CD4-positive, alpha-beta T cell treated with Interleukin-10 for 1 hour (primary cell): ENCODE measurements around the gene PLD5.
"Not testable (repeated sequence)": the region's sequence is repeated elsewhere in the genome, so short reads cannot be mapped to it uniquely, and the experiment has no call there.

ENCODE experiments used
- DNase-seq: peaks from one replicate; pipeline ENCODE4 v3.0.0-alpha.2; 2020

PLD5 gene

DNA sequence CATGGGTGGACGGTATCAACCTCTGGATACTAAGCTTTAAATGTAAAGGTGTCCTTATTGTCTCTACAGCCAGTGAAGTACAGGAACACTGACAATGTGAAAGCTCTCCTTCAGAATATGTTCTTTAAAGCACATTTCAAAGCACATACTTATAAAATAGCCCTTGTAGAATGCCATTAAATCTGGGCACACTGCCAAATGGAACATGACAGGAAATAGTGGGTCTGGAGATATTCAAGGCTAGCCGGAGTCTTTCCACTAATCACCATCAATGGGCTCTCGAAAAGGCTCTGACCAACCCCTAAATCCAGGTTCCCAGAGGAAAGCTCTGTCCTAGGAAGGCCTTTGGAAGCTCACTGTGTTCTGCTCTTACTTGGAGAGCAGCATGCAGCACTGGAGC lies 46.6 kb downstream of the PLD5 start:
- DNase-seq, result no peak

DNA sequence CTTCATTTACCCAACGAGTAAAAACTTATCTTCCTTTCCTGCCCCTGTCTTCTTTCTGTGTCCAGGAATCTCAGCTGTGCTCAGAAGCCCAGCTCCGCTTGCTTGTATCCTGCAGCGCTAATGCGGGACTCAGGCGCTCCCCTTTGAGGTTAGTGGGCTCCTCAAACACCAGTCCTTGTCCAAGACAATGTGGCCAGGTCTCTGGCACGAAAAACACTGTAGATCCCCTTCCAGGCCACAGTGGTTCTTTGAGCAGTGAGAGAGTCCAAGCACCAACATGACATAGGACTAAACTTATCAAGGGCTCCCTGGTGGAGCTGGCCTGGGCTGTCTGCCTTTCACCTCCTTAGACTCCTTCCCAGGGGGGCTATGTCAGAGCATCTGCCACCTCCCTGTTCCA lies 53.7 kb downstream of the PLD5 start:
- no peak for DNase-seq

DNA sequence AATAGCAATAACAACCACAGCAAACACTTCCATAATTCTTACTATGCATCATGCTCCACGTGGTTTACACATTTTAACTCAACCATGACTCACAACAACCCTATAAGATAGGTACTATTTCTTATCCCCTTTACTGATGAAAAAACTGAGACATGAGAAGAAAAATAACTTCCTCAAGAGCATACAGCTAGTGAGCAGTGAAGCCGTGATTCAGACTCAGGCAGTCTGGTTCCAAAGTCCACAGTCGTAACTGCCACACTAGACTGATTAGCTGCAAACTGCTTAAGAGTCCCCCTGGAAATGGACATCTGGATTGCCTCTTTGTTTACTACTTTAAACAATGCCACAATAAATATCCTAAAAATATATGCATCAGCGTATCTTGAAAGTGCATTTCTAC lies 55.7 kb downstream of the PLD5 start:
- DNase-seq, result no peak

DNA sequence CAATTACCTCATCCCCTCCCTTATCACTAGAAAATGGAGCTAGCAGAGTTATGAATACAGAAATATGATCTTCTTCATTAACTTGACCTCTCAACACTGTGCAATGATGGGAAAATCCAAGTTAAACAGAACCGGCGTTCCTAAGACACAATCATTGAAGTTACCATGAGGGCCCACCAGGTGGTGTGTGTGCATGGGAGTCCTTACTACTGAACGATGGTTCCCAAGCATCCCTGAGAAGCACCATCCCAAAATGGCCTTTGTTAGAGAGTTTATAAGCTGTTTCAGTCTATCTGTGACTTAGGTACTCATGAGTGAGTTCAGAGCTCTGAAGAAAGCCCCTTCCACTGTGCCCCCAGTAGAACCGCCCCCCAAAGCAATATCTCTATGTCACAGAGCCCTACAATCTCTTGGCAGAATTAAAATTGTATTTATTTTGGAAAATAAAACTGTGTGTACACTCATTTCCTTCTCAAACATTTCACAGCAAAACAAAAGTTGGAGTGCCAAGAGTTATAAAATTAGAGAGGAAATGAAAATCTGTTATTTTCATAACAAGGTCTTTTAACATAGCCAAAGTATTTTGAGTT lies 56.8 kb downstream of the PLD5 start:
- peak; percentile 7 for DNase-seq

DNA sequence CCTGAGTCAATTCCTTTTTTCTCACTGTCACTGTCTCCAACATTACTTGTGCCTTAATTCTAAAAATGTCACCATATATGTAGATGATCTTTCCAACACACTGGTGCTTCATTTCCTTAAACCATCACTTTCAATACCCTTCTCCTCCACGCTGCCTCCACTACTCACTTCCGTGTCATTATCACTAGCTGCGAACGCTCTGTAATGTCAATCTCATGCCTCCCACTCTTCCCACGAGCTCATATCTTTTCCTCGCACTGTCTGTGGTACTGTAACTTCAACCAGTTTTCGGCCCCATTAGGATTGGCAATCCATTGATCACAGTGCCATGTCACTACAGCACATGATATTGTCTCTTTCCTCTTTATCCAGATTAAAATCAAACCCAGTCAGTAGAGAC lies 61.6 kb downstream of the PLD5 start:
- no peak for DNase-seq

DNA sequence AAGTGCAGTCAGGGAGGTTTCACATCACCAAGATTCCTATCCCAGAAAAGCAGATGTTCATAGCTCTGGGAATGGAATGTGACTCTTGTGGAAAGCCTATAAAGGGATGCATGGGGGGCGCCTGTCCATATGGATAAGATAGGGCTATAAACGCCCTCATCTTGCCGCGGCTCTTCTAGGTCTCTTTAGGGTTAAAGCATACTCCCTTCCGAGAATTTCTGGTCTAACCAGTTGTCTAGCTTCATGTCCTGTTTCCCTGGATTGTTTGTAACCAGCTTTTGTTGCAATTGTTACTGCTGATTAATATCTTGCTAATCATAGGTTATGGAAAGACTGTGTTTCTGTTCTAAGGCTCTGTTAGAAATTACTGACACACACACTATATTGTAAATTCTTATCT lies 64.8 kb downstream of the PLD5 start:
- not testable (repeated sequence) for DNase-seq

DNA sequence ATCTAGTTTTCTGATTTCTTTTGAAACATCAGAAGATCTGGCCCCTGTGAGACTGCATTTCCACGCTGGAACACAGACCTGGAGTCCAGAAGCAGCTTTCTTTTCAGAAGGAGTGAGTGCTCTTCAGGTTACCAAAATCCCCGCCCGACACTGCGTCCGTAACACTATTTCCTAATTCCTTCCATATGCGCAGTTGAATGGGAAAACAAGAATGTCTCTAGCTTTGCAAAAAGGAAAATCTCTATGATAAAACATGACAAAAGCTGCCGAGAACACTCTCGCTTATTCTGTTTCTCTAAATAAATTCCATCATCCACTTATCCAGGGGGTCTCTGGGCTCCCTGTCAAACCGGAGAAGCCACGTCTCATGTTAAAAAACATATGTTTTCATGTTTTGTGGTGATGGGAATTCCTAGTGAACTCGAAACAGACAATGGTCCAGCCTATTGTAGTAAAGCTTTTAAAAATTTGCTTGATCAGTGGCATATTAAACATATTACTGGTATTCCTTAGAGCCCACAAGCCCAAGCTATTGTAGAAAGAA lies 67.7 kb downstream of the PLD5 start:
- no peak for DNase-seq

DNA sequence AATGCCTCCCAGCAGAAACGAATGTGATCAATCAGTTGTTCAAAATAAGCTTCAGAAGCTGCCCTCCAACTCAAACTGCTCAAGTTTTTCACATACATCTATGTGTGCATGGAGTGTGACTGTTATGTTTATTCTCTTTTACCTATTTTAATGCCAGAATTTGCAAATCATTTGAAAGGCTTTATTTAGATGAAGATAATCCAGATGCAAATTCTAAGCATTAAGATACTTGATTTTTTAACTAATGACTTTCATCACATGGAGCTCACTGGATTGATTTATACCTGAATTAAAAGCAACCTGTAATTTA lies 69.5 kb downstream of the PLD5 start:
- no peak for DNase-seq

DNA sequence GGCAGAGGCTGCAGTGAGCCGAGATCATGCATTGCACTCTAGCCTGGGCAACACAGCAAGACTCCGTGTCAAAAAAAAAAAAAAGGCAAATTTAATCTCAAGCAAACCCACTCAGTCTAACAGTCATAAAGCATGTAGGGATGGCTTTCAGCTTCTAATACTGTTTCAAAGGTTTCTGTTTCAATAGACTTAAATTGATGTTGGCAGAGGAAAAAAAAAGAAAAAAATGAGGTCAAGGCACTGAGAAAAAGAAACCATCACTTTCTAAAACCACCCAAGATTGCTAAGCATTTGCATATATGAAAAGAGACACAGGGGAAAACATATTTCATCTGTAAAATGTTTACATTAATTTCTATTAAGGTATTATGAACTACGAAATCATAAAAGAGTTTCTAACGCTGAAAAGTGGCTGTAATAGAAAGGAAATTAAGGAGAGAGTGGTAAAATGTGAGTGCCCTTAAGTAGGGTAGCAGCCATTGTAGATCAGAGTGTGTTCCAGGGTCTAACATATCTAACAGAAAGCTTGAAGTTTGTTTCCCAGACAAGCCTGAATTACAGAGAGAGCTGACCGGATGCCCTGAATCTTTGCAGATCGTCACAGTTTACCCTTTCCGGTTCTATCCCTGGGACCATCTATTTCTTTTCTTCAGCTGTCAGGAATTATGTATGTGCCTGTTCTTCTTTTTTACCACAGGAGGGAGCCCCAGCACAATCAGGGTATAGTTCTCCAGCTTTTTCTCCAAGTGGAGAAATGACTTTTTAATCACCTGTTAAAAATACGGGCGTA lies 70.0 kb downstream of the PLD5 start:
- DNase-seq, result peak; percentile 4

DNA sequence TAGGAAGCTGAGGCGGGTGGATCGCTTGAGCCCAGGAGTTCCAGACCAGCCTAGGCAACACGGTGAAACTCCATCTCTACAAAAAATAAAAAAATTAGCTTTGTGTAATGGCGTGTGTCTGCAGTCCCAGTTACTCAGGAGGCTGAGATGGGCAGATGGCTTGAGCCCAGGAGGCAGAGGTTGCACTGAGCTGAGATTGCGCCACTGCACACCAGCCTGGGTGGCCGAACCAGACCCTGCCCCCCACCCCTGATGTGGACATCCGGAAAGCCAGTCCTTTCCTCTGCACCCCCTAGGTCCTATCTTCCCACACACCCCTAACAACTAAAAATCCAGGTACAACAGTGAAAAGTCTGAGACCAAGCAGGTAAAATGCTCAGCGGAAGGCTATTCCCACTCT lies 71.9 kb downstream of the PLD5 start:
- DNase-seq, result no peak

DNA sequence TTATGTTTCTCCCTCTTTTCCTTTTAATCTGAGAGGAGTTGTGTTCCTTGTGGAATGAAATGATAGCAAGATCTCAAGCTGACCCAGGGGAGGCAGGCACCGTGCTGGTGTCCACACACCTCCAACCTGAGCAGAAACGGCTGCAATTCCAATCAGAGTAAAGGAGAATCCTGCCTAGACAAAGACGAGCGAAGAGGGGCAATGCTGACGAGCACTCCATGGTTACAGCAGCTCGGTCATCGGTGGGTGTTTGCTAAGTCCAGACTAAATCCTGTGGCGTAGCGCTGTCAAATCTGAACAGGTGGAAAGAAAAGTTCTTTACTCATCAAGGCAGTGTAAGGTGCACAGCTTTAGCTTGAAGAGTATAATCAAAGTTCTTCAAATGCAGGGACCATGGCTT lies 74.8 kb downstream of the PLD5 start:
- no peak for DNase-seq

DNA sequence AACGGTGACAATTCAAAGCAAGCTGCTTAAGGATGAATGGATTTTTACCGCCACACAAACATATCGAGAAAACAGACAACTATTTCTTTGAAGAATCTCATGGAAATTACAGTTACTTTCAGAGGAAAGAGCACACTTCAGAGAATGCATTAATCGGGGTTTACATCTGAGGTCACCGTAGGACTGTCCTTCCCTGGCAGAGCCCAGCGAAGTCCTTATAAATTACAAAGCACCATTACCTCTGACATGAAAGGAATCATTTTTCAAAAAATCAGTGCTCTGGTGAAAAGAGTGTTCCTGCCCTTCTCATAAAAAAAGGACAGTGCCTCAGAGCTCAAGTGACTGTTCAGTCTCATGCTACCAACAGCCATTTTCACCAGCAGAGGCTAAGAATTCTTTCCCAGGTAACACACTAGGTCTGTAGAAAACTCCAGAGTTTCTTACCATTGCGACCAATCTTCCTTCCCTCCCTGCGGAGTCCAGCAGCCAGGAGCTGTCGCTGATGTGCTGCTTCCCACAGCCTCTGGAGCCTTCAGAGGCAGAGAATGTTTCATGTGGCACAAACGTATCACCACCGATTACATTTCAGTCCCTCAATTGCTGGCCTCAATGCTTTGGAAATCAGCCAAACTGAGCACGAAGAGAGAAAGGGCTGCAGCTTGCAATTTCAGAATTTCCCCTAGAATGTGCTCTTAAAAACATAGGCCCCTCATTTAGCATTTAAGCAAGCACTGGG lies 75.4 kb downstream of the PLD5 start:
- DNase-seq, result no peak

DNA sequence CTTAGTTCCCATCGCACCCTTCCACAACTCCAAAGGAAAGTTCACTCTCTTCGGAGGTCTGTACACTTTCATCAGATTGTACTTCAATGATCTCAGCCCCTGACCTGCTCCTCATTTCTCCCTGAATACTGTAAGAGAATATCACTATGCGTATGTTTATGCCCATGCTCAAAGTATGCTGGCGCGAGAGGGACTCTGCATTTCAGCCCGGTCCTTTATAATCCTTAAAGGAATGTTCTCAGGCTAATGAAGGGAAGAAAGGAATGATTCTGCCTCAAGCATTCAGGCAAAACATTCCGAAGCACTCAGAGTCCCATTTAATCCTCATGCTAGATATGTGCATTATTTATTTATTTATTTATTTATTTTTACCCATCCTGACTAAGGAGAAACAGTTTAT lies 76.8 kb downstream of the PLD5 start:
- DNase-seq, result no peak

DNA sequence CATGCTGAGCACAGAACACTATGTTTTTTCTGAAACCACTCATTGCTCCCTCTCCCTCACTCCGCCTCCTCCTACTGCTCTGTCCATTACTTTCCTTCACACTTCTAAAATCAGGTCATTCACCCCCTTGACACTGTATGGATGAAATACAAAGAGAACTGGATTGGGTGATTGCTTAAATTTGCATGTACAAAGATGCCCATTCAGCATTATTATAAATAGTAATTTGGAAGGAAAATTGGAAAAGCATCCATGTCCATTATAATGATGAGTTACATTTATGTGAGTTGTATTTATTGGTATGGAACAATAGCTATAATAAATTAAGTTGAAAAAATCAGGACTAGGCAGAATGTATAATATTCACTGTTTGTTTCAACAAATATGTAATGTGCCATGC lies 83.7 kb downstream of the PLD5 start:
- DNase-seq, result no peak

DNA sequence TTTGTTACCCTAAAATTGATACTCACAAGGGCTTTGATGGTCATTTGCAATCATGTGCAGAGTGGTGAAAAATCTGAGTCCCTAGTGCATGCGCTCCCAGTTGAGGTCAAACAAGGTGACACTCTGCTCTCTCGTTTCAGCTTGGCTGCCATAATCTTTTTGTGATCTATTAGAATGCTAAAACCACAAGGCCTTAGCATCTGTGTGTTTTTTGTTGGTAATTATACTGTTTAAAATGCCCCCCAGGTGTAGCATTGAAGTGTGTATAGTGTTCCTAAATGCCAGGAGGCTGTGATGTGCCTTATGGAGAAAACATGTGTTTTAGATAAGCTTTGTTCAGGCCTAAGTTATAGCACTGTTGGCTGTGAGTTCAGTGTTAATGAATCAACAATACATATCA lies 89.3 kb downstream of the PLD5 start:
- DNase-seq, result no peak

DNA sequence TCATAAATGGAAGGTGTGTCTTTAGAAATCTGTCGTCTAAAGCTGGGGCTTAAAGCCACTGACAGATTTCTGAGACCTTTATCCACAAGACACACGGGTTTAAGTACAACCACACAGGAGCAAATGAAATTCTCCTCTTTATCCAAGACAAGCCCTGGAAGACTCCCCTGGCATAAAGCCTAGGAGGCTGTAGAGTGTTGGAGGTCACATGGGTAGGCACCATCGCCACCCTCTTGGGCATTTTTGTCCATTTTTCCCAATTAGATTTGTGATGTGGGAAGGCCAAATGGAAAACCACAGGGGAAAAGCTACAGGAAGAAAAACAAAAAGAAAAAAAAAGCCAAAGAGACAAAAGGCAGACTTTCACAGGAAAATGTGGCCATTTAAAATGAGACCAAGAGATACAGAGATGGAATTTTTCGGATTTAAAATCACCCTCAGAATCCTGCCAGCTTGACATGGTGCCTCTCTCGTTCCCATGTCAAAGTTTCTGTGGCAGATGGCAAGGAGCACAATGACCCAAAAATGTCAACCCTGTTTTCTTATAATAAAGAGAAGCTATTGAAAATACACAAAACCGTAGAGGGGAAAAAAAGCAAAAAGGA lies 91.9 kb downstream of the PLD5 start:
- DNase-seq, result no peak

DNA sequence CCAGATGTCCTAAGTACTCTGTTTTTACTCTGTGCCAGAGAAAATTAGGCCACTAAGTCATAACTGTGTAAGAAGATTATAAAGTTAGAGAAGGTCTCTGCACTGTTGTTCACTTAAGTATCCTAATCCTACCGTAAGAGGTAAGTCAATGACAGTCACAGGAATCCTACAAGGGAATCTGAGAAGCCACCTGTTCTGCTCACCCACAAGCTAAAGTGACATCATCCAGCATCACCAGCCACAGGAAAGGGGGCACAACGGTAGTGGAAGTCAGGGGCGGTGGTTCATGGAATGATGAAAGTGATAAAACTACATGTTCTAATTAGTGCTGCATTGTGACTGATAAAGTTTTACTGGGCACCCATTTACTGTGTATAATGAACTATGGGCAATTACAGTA lies 92.7 kb downstream of the PLD5 start:
- DNase-seq, result no peak

DNA sequence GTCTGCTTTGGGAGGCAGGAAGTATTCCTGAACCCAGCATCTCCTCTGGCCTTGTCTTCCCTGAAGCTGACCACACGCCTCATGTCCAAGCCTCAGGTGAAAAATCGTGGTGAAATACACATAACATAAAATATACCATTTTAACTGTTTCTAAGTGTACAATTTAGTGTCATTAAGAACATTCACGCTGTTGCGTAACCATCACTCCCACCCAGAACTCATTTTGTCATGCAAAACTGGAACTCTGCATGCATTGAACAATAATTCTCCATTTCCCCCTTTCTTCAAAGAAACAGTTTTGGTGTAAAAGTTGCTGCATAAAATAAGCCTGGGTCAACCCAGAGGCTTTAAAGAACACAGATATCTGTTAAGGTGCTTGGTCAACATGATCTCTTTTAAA lies 93.5 kb downstream of the PLD5 start:
- DNase-seq, result no peak

DNA sequence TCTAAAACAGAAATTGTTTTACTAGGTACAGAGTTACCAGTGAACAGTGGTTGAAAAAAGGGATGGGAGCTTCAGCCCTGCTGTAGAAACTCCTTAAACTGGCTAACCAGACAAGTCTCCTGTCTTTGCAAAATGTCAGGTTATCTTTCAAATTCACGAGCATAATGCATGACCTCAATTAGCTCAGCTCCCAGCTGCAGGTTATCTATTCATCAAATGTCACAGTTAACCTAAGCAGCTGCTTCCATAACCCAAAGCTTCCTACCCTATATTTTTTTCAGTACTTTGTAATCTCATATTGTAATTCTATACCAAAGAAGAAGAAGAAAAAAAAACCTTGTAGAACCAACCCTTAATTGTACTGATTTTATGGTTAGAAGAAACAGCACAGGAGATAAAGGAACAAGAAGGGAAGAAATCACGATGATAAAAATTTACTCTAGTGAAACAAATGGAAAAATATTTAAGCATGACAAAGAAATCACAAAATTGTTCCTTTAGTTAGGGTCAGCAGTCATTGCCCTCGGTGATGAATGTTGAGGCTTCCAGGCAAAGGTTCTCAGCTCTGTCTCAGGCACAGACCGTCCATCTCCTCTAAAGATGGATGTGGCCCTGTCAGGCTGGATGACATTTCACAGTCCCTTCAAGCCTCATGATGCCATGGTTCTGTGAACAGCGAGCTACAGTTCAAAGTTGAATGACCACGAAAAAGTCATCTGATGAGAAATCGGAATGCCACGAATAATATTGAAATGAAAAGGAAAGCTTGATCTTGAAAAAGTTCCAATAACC lies 95.9 kb downstream of the PLD5 start:
- no peak for DNase-seq

DNA sequence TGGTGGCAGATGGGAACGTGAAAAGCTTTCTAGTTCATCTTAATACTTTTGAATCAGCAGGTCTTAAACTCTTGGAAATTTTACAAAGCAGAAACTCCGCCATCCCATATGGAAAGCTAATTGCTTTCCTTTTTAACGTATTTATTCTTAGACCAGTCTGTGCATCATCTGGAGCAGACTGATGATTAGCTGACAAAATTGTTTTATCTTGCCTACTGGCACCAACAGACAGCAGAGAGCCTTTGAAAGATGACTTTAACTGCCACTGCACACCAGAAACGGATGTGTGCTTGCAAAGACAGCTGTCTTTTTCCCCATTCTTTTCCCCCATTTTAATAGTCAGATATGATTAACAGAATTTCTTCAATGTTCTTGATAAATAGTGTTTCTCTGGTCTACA lies 97.0 kb downstream of the PLD5 start:
- no peak for DNase-seq

DNA sequence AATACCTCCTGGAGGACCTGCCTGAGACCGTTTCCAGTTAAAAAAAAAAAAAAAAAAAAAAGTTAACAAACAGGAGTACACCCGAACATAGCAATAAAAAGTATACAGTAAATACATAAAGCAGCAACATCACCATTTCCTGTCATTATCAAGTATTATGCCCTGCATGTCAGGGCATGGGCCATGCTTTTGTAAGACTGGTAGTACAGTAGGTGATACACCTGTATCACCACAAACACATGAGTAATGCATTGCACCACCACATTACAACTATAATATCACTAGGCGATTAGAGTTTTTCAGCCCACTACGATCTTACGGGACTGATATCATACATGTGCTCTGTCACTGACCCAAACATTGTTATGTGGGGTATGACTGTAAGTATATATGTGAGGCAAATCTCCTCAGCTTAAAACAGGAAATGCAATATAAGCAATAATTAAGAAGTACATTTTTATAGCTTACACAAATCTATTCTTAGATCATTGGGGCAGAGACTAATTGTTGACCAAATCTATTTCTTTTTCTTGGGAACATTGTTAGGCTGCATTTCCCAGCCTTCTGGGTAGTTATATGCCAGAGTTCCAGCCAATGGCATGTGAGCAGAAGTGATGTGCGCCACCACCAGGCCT lies 98.1 kb downstream of the PLD5 start:
- DNase-seq, result no peak

DNA sequence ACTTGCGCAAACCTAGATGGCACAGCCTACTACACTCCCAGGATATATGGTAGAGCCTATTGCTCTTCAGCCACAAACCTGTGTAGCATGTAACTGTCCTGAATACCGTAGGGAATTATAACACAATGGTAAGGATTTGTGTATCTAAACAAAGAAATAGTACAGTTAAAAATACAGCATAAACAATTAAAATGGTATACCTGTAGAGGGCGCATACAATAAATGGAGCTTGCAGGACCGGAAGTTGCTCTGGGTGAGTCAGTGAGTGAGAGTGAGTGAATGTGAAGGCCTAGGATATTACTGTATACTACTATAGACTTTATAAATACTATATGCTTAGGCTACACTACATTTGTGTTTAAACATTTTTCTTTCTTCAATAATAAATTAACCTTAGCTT lies 99.3 kb downstream of the PLD5 start:
- DNase-seq, result no peak
